Gastroesophageal sphincter (tissue), 4 donors: ENCODE results near the gene GALT. TPM values are rescaled to one million over a fixed set of nuclear protein-coding genes. Genes with fewer than 3 reads are reported as not detected.

Source experiments
- ATAC-seq: fragments of 150-250 bp; one replicate; pipeline ENCODE4 v1.9.1; 2016; ENCODE audit warnings: mild to moderate bottlenecking, moderate library complexity
- H3K27ac ChIP-seq, 4 donors: fragments of 200-600 bp; sonication (generic) in 3 of 4; 1 replicate in 3 of 4; 2 replicates in 1 of 4; pipeline ENCODE4 v1.5.1; 2016 to 2019
- H3K27me3 ChIP-seq: fragments of 200-600 bp; sonication (generic); one replicate; pipeline ENCODE4 v1.5.1; 2019
- H3K36me3 ChIP-seq, 2 donors: fragments of 200-600 bp; sonication (generic); one replicate each; pipeline ENCODE4 v1.5.1; 2019; ENCODE audit warnings: control low read depth in 1 of 2
- H3K4me1 ChIP-seq, 3 donors: fragments of 200-600 bp; sonication (generic); 1 replicate in 2 of 3; 2 replicates in 1 of 3; pipeline ENCODE4 v1.5.1; 2016 to 2019; ENCODE audit warnings: control low read depth in 2 of 3
- H3K4me3 ChIP-seq, 2 donors: fragments of 200-600 bp; sonication (generic); one replicate each; pipeline ENCODE4 v1.5.1; 2019; ENCODE audit warnings: mild to moderate bottlenecking in 1 of 2, moderate library complexity in 1 of 2
- H3K9me3 ChIP-seq, 3 donors: fragments of 200-600 bp; sonication (generic); one replicate each; pipeline ENCODE4 v1.5.1; 2017 to 2019; ENCODE audit warnings: control low read depth in 2 of 3
- CTCF ChIP-seq, 4 experiments: fragments of 200-600 bp in 2 of 4; fragments of 450-650 bp in 2 of 4; sonication (generic) in 1 of 4; IDR thresholded peaks; one replicate each; pipeline ENCODE4 v1.5.1; 2017 to 2019; ENCODE audit warnings: antibody characterized with exemption in 4 of 4, mild to moderate bottlenecking in 2 of 4, moderate library complexity in 2 of 4
- EP300 ChIP-seq: sonication (generic); formaldehyde crosslinking; IDR thresholded peaks from one replicate; pipeline ENCODE4 v1.6.1; 2017; ENCODE audit warnings: antibody characterized with exemption, mild to moderate bottlenecking
- POLR2A ChIP-seq, 2 donors: fragments of 450-650 bp; IDR thresholded peaks; one replicate each; pipeline ENCODE4 v1.6.1; 2017; ENCODE audit warnings: antibody characterized with exemption in 2 of 2, mild to moderate bottlenecking in 2 of 2, moderate library complexity in 1 of 2
- POLR2AphosphoS5 ChIP-seq: sonication (generic); formaldehyde crosslinking; IDR thresholded peaks from one replicate; pipeline ENCODE4 v1.6.1; 2017; ENCODE audit warnings: antibody characterized with exemption
- WGBS, 2 donors: methylation state at CpG; one replicate each; pipeline ENCODE4 v1.1.5; 2018; ENCODE audit warnings: low coverage in 1 of 2; 5-methylcytosine and 5-hydroxymethylcytosine counted together
- total RNA-seq, 4 donors: library from RNA; depleted of rRNA; stranded (reverse); fragments of >200 nt; gene quantifications; one replicate each; pipeline ENCODE4 v1.1.0, GENCODE V29; 2016

GALT gene
- total RNA-seq, 4 donors from 2014 or later: 19.1 to 51.4 (median 25.7) TPM

- peaks cover 0 to 40% (median 10%) of the 10 kb centered on the region in 3 donors for H3K4me1 ChIP-seq
- H3K27me3 ChIP-seq: peaks cover 41% of the 10 kb centered on the region
- H3K36me3 ChIP-seq: peaks cover 0 to 34% of the 10 kb centered on the region in 2 donors
- peak; percentile 99 for ATAC-seq
- H3K9me3 ChIP-seq: no peaks in the 10 kb centered on the region
- peak within 1 kb of the TSS; percentile 62 to 91 for H3K4me3 ChIP-seq
- peak within 1 kb of the TSS in 3 of 4 donors; percentile 64 to 72 (median 71) for H3K27ac ChIP-seq
- TF ChIP-seq POLR2A (IDR thresholded peaks at IDR 0.05): peak; percentile 27 to 53
- no peak for TF ChIP-seq CTCF (IDR thresholded peaks at IDR 0.05)
- peak; percentile 54 for TF ChIP-seq POLR2AphosphoS5
- TF ChIP-seq EP300: no peak
- WGBS, 2 donors: 10 to 60% methylated on average over 1 to 14 of the region's 43 CpGs
Measured at GRCh38 chr9:34620061-34620994, 26.1 kb upstream of the GALT start, which contains the start of gene DCTN3. TSS of gene DCTN3 (minus strand) at chr9:34620495. CDS start at chr9:34620464, 31 bp downstream.

- TF ChIP-seq POLR2A (IDR thresholded peaks at IDR 0.05) (no peak), CTCF (IDR thresholded peaks at IDR 0.05) (no peak), EP300 (no peak), POLR2AphosphoS5 (no peak)
- peaks cover 0 to 48% (median 14%) of the 10 kb centered on the region in 3 donors for H3K4me1 ChIP-seq
- peak overlapping the region in 1 of 2 donors; percentile 4 for H3K4me3 ChIP-seq
- no peak for ATAC-seq
- peaks cover 73% of the 10 kb centered on the region for H3K27me3 ChIP-seq
- H3K36me3 ChIP-seq: peaks cover 0 to under 1% of the 10 kb centered on the region in 2 donors
- no peak overlapping the region for H3K27ac ChIP-seq
- H3K9me3 ChIP-seq: no peaks in the 10 kb centered on the region
- 8 to 17% methylated on average over 1 to 11 of the region's 63 CpGs for WGBS, 2 donors
Measured at GRCh38 chr9:34623374-34624235, 22.9 kb upstream of the GALT start.

GRCh38 chr9:34624475-34625185, 21.8 kb upstream of the GALT start:
- Histone ChIP-seq H3K4me1 (peaks cover 0 to 47% (median 12%) of the 10 kb centered on the region in 3 donors), H3K36me3 (no peaks in the 10 kb centered on the region), H3K27me3 (peaks cover 84% of the 10 kb centered on the region), H3K4me3 (no peak overlapping the region), H3K9me3 (no peaks in the 10 kb centered on the region), H3K27ac (no peak overlapping the region)
- TF ChIP-seq POLR2AphosphoS5: no peak
- TF ChIP-seq CTCF (IDR thresholded peaks at IDR 0.05): no peak
- no peak for TF ChIP-seq EP300
- 17 to 18% methylated on average over 3 to 7 of the region's 39 CpGs for WGBS, 2 donors
- no peak for ATAC-seq

GRCh38 chr9:34625186-34625486, 21.3 kb upstream of the GALT start:
- Histone ChIP-seq H3K27ac (no peak overlapping the region), H3K9me3 (no peaks in the 10 kb centered on the region), H3K36me3 (no peaks in the 10 kb centered on the region), H3K4me3 (no peak overlapping the region), H3K27me3 (peaks cover 89% of the 10 kb centered on the region), H3K4me1 (peaks cover 0 to 43% (median 11%) of the 10 kb centered on the region in 3 donors)
- ATAC-seq: no peak
- TF ChIP-seq POLR2A (IDR thresholded peaks at IDR 0.05) (no peak), CTCF (IDR thresholded peaks at IDR 0.05) (no peak), EP300 (no peak), POLR2AphosphoS5 (no peak)
- WGBS, 2 donors: 100% methylated on average over 1 of the region's 3 CpGs; no CpG with 5 or more reads in 1 of the 2 donors
